Aorta (tissue), 5 donors: ENCODE data around the gene SPO11. TPM values are rescaled to one million over a fixed set of nuclear protein-coding genes. Genes with fewer than 3 reads are reported as not detected.

Experiments used
- ATAC-seq: fragments of 200-7000 bp; cut with Tn5 transposase; one replicate; pipeline ENCODE4 v1.9.1; 2022; ENCODE audit warnings: moderate library complexity; ENCODE audit not compliant: low FRiP score
- DNase-seq, 2 donors: peaks; one replicate each; pipeline ENCODE4 v3.0.0-alpha.2; 2020
- H3K27ac ChIP-seq, 2 donors: one replicate each; pipeline ENCODE4 v1.5.1; 2013; ENCODE audit warnings: low read length in 2 of 2, mild to moderate bottlenecking in 2 of 2, moderate library complexity in 2 of 2, control low read depth in 1 of 2, inconsistent platforms in 1 of 2, low read depth in 1 of 2
- H3K27me3 ChIP-seq, 2 donors: one replicate each; pipeline ENCODE4 v1.6.1; 2013; ENCODE audit warnings: control low read depth in 1 of 2, low read length in 1 of 2, mild to moderate bottlenecking in 1 of 2, moderate library complexity in 1 of 2; ENCODE audit not compliant: insufficient read depth in 2 of 2, control insufficient read depth in 1 of 2
- H3K36me3 ChIP-seq, 2 donors: one replicate each; pipeline ENCODE4 v1.6.1; 2013; ENCODE audit warnings: control low read depth in 1 of 2, low read length in 1 of 2, mild to moderate bottlenecking in 1 of 2; ENCODE audit not compliant: insufficient read depth in 2 of 2, control insufficient read depth in 1 of 2
- H3K4me1 ChIP-seq, 2 donors: one replicate each; pipeline ENCODE4 v1.6.1; 2013; ENCODE audit warnings: low read length in 2 of 2, control low read depth in 1 of 2, mild to moderate bottlenecking in 1 of 2, moderate library complexity in 1 of 2; ENCODE audit not compliant: insufficient read depth in 2 of 2, control insufficient read depth in 1 of 2
- H3K4me3 ChIP-seq, 2 donors: one replicate each; pipeline ENCODE4 v1.5.1; 2013; ENCODE audit warnings: low read length in 2 of 2, control low read depth in 1 of 2, mild to moderate bottlenecking in 1 of 2
- H3K9me3 ChIP-seq: one replicate; pipeline ENCODE4 v1.6.1; 2013; ENCODE audit warnings: mild to moderate bottlenecking, low read length; ENCODE audit not compliant: control insufficient read depth
- WGBS, 2 donors: extraction: QIAGEN DNeasy Blood & Tissue Kit; methylation state at CpG; one replicate each; pipeline ENCODE4 v1.1.7; 2013; 5-methylcytosine and 5-hydroxymethylcytosine counted together
- intact Hi-C, 2 donors: fragments of 100-400 bp; cut with DNase I; formaldehyde crosslinking; loops; one replicate each; pipeline versions ENCODE4 v1.14.2 to v1.15.0; 2022
- polyA plus RNA-seq, 2 donors: library from polyadenylated mRNA; stranded (reverse); fragments of 200-250 nt; gene quantifications; one replicate each; pipeline ENCODE4 v1.2.3, GENCODE V29; 2013
- total RNA-seq, 2 donors: library from RNA; stranded (reverse); fragmentation: NEBNext Ultra II Directional; extraction: Animal tissue kit (Norgen Biotek cat#: 25700); gene quantifications; one replicate each; pipeline ENCODE4 v1.2.1, GENCODE V29; 2021
- donor health status: healthy with polysubstance abuse.
- donor health status: Bipolar disorder and iron deficiency.
- donor health status: DM: no; HTN: no; CAD: no.
- donor health status: DM: no; HTN: no; CAD: no.
- donor health status: DM: yes; HTN: yes; CAD: no.

Gene SPO11
- total and polyA plus RNA-seq, 4 donors: not detected

GRCh38 chr20:57353351-57353750 lies 23.7 kb downstream of the SPO11 start:
- WGBS, 2 donors: 89 to 90% methylated on average over 9 of the region's 9 CpGs
- H3K36me3 ChIP-seq: peaks cover 0 to 6% of the 10 kb centered on the region in 2 donors
- intact Hi-C loops: loop anchor here in 1 of 2 donors (5.0 kb wide), 1 partner anchor 886 kb away; the partner anchor contains the start of gene RTF2

GRCh38 chr20:57361517-57361916 lies 31.9 kb downstream of the SPO11 start:
- Histone ChIP-seq H3K9me3 (no peaks in the 10 kb centered on the region), H3K36me3 (peaks cover 2 to 7% of the 10 kb centered on the region in 2 donors), H3K4me1 (no peaks in the 10 kb centered on the region), H3K27ac (no peak overlapping the region), H3K4me3 (no peak overlapping the region), H3K27me3 (no peaks in the 10 kb centered on the region)
- DNase-seq (no peak), ATAC-seq (no peak)
- 68 to 74% methylated on average over 6 of the region's 6 CpGs for WGBS, 2 donors
- intact Hi-C loops: no loop called here

More at GRCh38 chr20:57353351-57353750, 23.7 kb downstream of the SPO11 start:
- Histone ChIP-seq H3K4me3 (no peak overlapping the region), H3K27me3 (no peaks in the 10 kb centered on the region), H3K27ac (no peak overlapping the region), H3K9me3 (no peaks in the 10 kb centered on the region), H3K4me1 (no peaks in the 10 kb centered on the region)
- no peak for DNase-seq
- no peak for ATAC-seq

GRCh38 chr20:57364451-57364850 lies 34.8 kb downstream of the SPO11 start:
- H3K27ac ChIP-seq: no peak overlapping the region
- no peaks in the 10 kb centered on the region for H3K4me1 ChIP-seq
- intact Hi-C loops: no loop called here

GRCh38 chr20:57369596-57369995 lies 40.0 kb downstream of the SPO11 start:
- Histone ChIP-seq H3K4me1 (no peaks in the 10 kb centered on the region), H3K4me3 (no peak overlapping the region), H3K27ac (no peak overlapping the region), H3K27me3 (no peaks in the 10 kb centered on the region), H3K9me3 (no peaks in the 10 kb centered on the region), H3K36me3 (peaks cover 12 to 16% of the 10 kb centered on the region in 2 donors)
- no peak for ATAC-seq
- WGBS, 2 donors: 63 to 75% methylated on average over 3 of the region's 3 CpGs
- intact Hi-C loops: no loop called here
- DNase-seq: no peak

More at GRCh38 chr20:57364451-57364850, 34.8 kb downstream of the SPO11 start:
- Histone ChIP-seq H3K4me3 (no peak overlapping the region), H3K27me3 (no peaks in the 10 kb centered on the region), H3K9me3 (no peaks in the 10 kb centered on the region), H3K36me3 (peaks cover 5 to 7% of the 10 kb centered on the region in 2 donors)
- no peak for ATAC-seq
- no peak for DNase-seq

- 90 to 92% methylated on average over 9 of the region's 9 CpGs for WGBS, 2 donors
- Histone ChIP-seq H3K9me3 (no peaks in the 10 kb centered on the region), H3K4me3 (no peak overlapping the region), H3K27me3 (no peaks in the 10 kb centered on the region), H3K36me3 (peaks cover 12 to 16% of the 10 kb centered on the region in 2 donors), H3K27ac (no peak overlapping the region), H3K4me1 (no peaks in the 10 kb centered on the region)
- DNase-seq (no peak), ATAC-seq (no peak)
- intact Hi-C loops: no loop called here
Observed at GRCh38 chr20:57370316-57370715, 40.7 kb downstream of the SPO11 start.

- Histone ChIP-seq H3K4me3 (no peak overlapping the region), H3K36me3 (peaks cover 11 to 16% of the 10 kb centered on the region in 2 donors), H3K27me3 (no peaks in the 10 kb centered on the region), H3K27ac (no peak overlapping the region), H3K9me3 (no peaks in the 10 kb centered on the region), H3K4me1 (no peaks in the 10 kb centered on the region)
- ATAC-seq (no peak), DNase-seq (no peak)
- WGBS, 2 donors: 84 to 85% methylated on average over 4 of the region's 4 CpGs
- intact Hi-C loops: no loop called here
Observed at GRCh38 chr20:57371363-57371762, 41.8 kb downstream of the SPO11 start.

- DNase-seq: no peak
- no peak for ATAC-seq
- intact Hi-C loops: no loop called here
Observed at GRCh38 chr20:57372157-57372556, 42.6 kb downstream of the SPO11 start.

GRCh38 chr20:57372581-57373350 lies 43.2 kb downstream of the SPO11 start:
- Histone ChIP-seq H3K9me3 (no peaks in the 10 kb centered on the region), H3K4me3 (no peak overlapping the region), H3K27ac (no peak overlapping the region), H3K36me3 (peaks cover 11 to 21% of the 10 kb centered on the region in 2 donors), H3K27me3 (no peaks in the 10 kb centered on the region), H3K4me1 (no peaks in the 10 kb centered on the region)
- ATAC-seq: no peak
- DNase-seq: no peak
- 81 to 86% methylated on average over 25 of the region's 25 CpGs for WGBS, 2 donors
- intact Hi-C loops: no loop called here

More at GRCh38 chr20:57372157-57372556, 42.6 kb downstream of the SPO11 start:
- Histone ChIP-seq H3K36me3 (peaks cover 11 to 16% of the 10 kb centered on the region in 2 donors), H3K27me3 (no peaks in the 10 kb centered on the region), H3K27ac (no peak overlapping the region), H3K9me3 (no peaks in the 10 kb centered on the region), H3K4me3 (no peak overlapping the region), H3K4me1 (no peaks in the 10 kb centered on the region)
- 79 to 83% methylated on average over 9 of the region's 9 CpGs for WGBS, 2 donors

- ATAC-seq: peak; percentile 52
Observed at GRCh38 chr20:57374343-57374930, 44.8 kb downstream of the SPO11 start.

More at GRCh38 chr20:57374343-57374930, 44.8 kb downstream of the SPO11 start:
- Histone ChIP-seq H3K36me3 (peaks cover 8 to 17% of the 10 kb centered on the region in 2 donors), H3K4me1 (no peaks in the 10 kb centered on the region), H3K27me3 (no peaks in the 10 kb centered on the region), H3K27ac (no peak overlapping the region), H3K4me3 (no peak overlapping the region), H3K9me3 (no peaks in the 10 kb centered on the region)
- 87% methylated on average over 12 of the region's 12 CpGs for WGBS, 2 donors
- intact Hi-C loops: no loop called here
- DNase-seq: no peak
